ENCODE data around the gene CCDC18.

CCDC18 gene

DNA sequence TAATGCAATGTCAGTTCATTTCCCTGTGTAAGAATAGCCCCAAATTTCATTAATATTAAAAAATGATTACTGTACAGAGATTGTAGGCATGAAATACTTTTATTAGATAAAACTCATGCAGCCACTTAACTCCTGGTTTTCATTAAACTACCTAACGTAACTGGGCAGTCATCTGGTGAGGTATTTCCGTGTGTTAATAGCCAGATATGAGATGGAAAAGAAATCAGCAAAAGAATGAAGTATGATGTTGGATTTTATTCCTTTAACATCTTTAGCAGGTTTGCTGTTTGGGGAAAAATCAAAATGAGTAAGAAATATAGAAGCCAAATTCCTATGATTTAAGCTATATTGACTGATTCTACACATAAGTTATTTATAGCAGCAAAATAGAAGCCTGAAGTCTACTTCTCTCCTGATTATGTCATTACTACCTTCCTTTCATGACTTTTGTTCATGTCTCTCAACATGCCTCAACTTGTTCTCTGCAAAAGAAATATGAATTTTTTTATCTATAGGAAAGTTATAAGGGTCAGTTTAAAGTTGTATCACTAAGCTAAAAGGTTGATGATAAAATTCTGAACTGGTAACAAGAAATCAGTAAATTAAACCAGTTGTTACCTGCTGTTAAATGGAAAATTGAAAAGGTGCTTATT lies 42.6 kb downstream of the CCDC18 start:
- Histone ChIP-seq H3K27me3 (ENCODE audit: insufficient read depth, low read length, poor library complexity, severe bottlenecking) (no peaks in the 10 kb centered on the region), H3K4me1 (ENCODE audit: insufficient read depth, low read length, poor library complexity, severe bottlenecking) (peaks cover 31% of the 10 kb centered on the region), H3K9ac (ENCODE audit: low read depth, low read length, poor library complexity, severe bottlenecking) (no peak overlapping the region), H3F3A (ENCODE audit: low read depth) (0 out of 2 replicates have a peak, but pooled peaks cover 4% of the 10 kb centered on the region), H3K9me2 (replicated peaks; ENCODE audit: low read depth, low read length) (no peaks in the 10 kb centered on the region), H3K4me2 (ENCODE audit: low read depth, low read length, poor library complexity, severe bottlenecking) (no peak overlapping the region), H2AFZ (ENCODE audit: low read length) (no peak overlapping the region), H3K9me3 (ENCODE audit: insufficient read depth, low read depth, low read length) (no peaks in the 10 kb centered on the region), H3K4me3 (ENCODE audit: low read length, poor library complexity, severe bottlenecking) (no peak overlapping the region), H3K36me3 (ENCODE audit: insufficient read depth, low read length) (peaks cover 27% of the 10 kb centered on the region), H3K79me2 (ENCODE audit: insufficient read depth, low read length) (no peaks in the 10 kb centered on the region), H4K20me1 (ENCODE audit: insufficient read depth, low read length, poor library complexity, severe bottlenecking) (no peaks in the 10 kb centered on the region)
- TF ChIP-seq, protein P1, sequence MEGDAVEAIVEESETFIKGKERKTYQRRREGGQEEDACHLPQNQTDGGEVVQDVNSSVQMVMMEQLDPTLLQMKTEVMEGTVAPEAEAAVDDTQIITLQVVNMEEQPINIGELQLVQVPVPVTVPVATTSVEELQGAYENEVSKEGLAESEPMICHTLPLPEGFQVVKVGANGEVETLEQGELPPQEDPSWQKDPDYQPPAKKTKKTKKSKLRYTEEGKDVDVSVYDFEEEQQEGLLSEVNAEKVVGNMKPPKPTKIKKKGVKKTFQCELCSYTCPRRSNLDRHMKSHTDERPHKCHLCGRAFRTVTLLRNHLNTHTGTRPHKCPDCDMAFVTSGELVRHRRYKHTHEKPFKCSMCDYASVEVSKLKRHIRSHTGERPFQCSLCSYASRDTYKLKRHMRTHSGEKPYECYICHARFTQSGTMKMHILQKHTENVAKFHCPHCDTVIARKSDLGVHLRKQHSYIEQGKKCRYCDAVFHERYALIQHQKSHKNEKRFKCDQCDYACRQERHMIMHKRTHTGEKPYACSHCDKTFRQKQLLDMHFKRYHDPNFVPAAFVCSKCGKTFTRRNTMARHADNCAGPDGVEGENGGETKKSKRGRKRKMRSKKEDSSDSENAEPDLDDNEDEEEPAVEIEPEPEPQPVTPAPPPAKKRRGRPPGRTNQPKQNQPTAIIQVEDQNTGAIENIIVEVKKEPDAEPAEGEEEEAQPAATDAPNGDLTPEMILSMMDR (conservative IDR thresholded peaks at IDR 0.05; ENCODE audit: low read length): no peak
- no peak for TF ChIP-seq EZH2phosphoT487 (IDR thresholded peaks at IDR 0.05; ENCODE audit: borderline replicate concordance)

GRCh38 chr1:93235261-93235660 lies 54.7 kb downstream of the CCDC18 start:
- H3K4me3 ChIP-seq (ENCODE audit: low read length, poor library complexity, severe bottlenecking): no peak overlapping the region
- no peaks in the 10 kb centered on the region for H3F3A ChIP-seq (ENCODE audit: low read depth)
- no peaks in the 10 kb centered on the region for H3K27me3 ChIP-seq (ENCODE audit: insufficient read depth, low read length, poor library complexity, severe bottlenecking)
- H3K9ac ChIP-seq (ENCODE audit: low read depth, low read length, poor library complexity, severe bottlenecking): no peak overlapping the region
- no peak overlapping the region for H2AFZ ChIP-seq (ENCODE audit: low read length)
- H3K4me1 ChIP-seq (ENCODE audit: insufficient read depth, low read length, poor library complexity, severe bottlenecking): no peaks in the 10 kb centered on the region
- no peaks in the 10 kb centered on the region for H3K9me2 ChIP-seq (replicated peaks; ENCODE audit: low read depth, low read length)
- H3K79me2 ChIP-seq (ENCODE audit: insufficient read depth, low read length): no peaks in the 10 kb centered on the region
- H3K9me3 ChIP-seq (ENCODE audit: insufficient read depth, low read depth, low read length): no peaks in the 10 kb centered on the region
- no peak for TF ChIP-seq EZH2phosphoT487 (IDR thresholded peaks at IDR 0.05; ENCODE audit: borderline replicate concordance)
- TF ChIP-seq, protein P1 (conservative IDR thresholded peaks at IDR 0.05; ENCODE audit: low read length): no peak
- no peak overlapping the region for H3K4me2 ChIP-seq (ENCODE audit: low read depth, low read length, poor library complexity, severe bottlenecking)
- H3K36me3 ChIP-seq (ENCODE audit: insufficient read depth, low read length): peaks cover 31% of the 10 kb centered on the region
- H4K20me1 ChIP-seq (ENCODE audit: insufficient read depth, low read length, poor library complexity, severe bottlenecking): no peaks in the 10 kb centered on the region

- Histone ChIP-seq H3K9me3 (ENCODE audit: insufficient read depth, low read depth, low read length) (no peaks in the 10 kb centered on the region; the same call in 1 of the 2 replicates), H4K20me1 (ENCODE audit: insufficient read depth, low read length, poor library complexity, severe bottlenecking) (no peaks in the 10 kb centered on the region), H3K4me2 (ENCODE audit: low read depth, low read length, poor library complexity, severe bottlenecking) (no peak overlapping the region), H3F3A (ENCODE audit: low read depth) (no peaks in the 10 kb centered on the region), H3K9ac (ENCODE audit: low read depth, low read length, poor library complexity, severe bottlenecking) (no peak overlapping the region), H3K36me3 (ENCODE audit: insufficient read depth, low read length) (peaks cover 28% of the 10 kb centered on the region), H3K4me1 (ENCODE audit: insufficient read depth, low read length, poor library complexity, severe bottlenecking) (no peaks in the 10 kb centered on the region), H3K9me2 (replicated peaks; ENCODE audit: low read depth, low read length) (no peaks in the 10 kb centered on the region), H2AFZ (ENCODE audit: low read length) (no peak overlapping the region), H3K27me3 (ENCODE audit: insufficient read depth, low read length, poor library complexity, severe bottlenecking) (no peaks in the 10 kb centered on the region), H3K4me3 (ENCODE audit: low read length, poor library complexity, severe bottlenecking) (no peak overlapping the region), H3K79me2 (ENCODE audit: insufficient read depth, low read length) (no peaks in the 10 kb centered on the region)
- no peak for TF ChIP-seq EZH2phosphoT487 (IDR thresholded peaks at IDR 0.05; ENCODE audit: borderline replicate concordance)
- TF ChIP-seq, protein P1 (conservative IDR thresholded peaks at IDR 0.05; ENCODE audit: low read length): no peak
These were observed 56.5 kb downstream of the CCDC18 start for GRCh38 chr1:93237021-93237420.
